ENCODE measurements around the gene TBCD.

The TBCD gene

GRCh38 chr17:82888583-82889495 is 137.0 kb downstream of the TBCD start:
- H3K4me1 Mint-ChIP-seq (ENCODE audit: low read depth): peaks cover 55% of the 10 kb centered on the region
- H3K9me3 Mint-ChIP-seq: no peaks in the 10 kb centered on the region
- no peak overlapping the region for H3K27ac Mint-ChIP-seq
- no peak for DNase-seq (ENCODE audit: low spot score)
- peaks cover 39% of the 10 kb centered on the region for H3K36me3 Mint-ChIP-seq (ENCODE audit: low read depth)
- H3K27me3 Mint-ChIP-seq (ENCODE audit: low read depth): no peaks in the 10 kb centered on the region
- H3K4me3 Mint-ChIP-seq: no peak overlapping the region

DNA sequence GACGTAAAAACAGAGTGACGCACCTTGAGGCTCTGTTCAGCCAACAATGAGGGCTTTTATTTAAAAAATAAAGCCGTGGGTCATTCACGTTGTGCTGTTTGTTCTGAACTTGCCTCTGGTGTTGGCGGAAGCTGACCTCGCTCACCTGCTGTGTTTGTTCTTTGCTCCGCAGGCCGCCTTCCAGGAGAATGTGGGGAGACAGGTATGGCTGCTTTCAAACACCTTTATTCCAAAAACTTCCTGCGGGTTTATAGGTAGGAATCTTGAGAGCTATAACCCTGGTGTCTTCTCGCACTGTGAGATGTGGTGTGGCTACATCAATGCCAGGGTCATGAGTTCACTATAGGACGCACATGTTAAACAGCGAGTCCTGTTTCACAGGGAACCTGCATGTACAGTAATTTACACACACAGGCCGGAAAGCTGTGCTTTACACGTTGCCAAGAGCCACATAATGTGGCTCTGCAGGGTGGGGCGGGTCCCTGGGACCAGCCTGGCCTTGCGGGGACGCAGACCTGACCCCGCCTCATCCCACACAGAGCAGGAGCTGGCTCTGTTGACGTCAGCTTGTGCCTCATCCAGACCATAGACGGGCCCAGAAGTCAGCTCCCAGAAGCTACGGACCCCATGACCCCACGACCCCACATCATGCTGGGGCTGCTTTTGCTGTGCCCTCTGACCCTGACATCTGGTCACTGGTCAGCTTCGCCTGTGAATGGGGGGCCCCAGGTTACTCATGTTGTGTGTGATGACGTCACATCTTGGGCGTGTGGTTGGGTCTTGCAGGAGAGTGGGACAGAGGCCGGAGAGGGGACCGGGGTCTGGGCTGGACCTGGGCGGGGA is 137.9 kb downstream of the TBCD start:
- Mint-ChIP-seq H3K27ac (no peak overlapping the region), H3K27me3 (ENCODE audit: low read depth) (no peaks in the 10 kb centered on the region), H3K9me3 (no peaks in the 10 kb centered on the region), H3K4me3 (no peak overlapping the region), H3K4me1 (ENCODE audit: low read depth) (peaks cover 51% of the 10 kb centered on the region), H3K36me3 (ENCODE audit: low read depth) (peaks cover 42% of the 10 kb centered on the region)
- DNase-seq (ENCODE audit: low spot score): no peak

DNA sequence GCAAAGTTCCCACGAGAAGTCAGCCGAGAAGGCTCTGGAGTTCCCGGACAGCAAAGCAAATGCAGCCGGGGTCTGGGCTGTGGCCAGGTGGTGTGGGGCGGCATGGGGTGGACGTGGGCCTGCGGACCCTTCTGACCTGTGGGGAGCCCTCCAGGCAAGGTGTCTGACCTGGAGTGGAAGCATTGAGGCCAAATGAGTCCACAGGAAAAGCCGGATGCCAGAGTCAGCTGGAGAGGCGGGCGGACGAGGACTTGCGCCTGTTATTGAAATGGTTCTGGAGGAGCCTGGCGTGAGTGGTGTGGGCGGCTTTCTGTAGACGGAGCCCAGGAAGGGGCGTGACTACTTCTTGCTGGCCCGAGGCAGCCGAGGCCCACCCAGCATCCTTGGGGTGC is 138.5 kb downstream of the TBCD start:
- DNase-seq (ENCODE audit: low spot score): no peak
- Mint-ChIP-seq H3K27me3 (ENCODE audit: low read depth) (no peaks in the 10 kb centered on the region), H3K4me3 (no peak overlapping the region), H3K36me3 (ENCODE audit: low read depth) (peaks cover 45% of the 10 kb centered on the region), H3K27ac (peak overlapping the region; percentile 58), H3K9me3 (no peaks in the 10 kb centered on the region), H3K4me1 (ENCODE audit: low read depth) (peaks cover 45% of the 10 kb centered on the region)

DNA sequence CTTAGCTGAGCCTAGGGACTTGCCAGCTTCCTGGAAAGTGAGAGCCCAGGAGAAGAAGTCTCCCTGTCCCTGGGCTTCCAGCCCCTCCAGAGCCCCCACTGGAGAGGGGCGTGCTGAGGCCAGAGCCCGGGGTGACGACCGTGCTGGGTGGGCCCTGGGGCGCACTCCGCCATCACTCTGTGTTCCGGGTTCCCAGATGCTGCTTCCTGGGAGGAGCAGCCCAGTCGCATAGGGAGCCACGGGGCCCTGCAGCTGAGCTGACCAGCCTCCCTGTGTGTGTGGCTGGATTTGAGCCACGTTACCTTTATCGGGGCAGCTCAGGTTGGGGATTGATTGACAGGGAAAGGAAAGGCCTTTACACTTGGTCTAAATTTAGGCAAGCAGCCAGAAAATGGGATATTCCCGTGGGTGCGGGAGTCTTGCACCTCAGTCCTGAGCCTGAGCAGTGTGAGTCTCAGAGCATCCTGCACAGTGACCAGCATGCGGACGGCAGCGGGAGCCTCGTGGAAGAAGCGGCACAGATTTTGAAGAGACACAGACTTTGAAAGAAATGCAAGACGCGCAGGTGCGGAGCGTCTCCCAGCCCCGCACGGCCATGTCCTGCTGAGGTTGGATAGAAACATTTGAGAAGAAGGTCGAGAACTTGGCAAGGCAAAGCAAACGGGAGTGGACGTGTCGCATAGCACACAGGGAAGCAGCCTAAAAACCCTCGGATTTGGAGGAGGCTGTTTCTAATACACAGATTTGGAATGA is 139.2 kb downstream of the TBCD start:
- Mint-ChIP-seq H3K4me3 (peak overlapping the region; percentile 42), H3K36me3 (ENCODE audit: low read depth) (peaks cover 46% of the 10 kb centered on the region), H3K9me3 (no peaks in the 10 kb centered on the region), H3K4me1 (ENCODE audit: low read depth) (peaks cover 40% of the 10 kb centered on the region), H3K27ac (peak overlapping the region; percentile 31), H3K27me3 (ENCODE audit: low read depth) (no peaks in the 10 kb centered on the region)
- DNase-seq (ENCODE audit: low spot score): no peak

DNA sequence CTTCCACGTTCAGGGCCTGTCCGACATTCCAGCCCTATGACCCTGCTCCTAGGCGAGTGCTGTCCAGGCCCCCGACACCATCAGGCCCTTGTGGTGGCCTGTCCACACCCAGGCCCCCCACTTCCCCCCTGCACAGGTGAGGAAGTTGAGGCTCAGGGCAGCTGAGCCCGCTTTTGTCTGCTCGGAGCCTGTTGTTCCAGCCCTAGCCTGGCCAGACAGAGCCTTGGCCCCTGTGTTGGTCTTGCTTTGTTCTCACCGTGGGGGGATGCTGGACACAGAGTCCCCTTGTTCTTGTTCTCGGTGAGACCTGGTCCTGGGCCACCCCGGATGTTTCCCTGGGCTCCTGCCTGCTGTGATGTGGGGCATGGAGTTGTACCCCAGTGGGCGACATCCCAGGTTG is 140.0 kb downstream of the TBCD start:
- DNase-seq (ENCODE audit: low spot score): no peak
- no peaks in the 10 kb centered on the region for H3K9me3 Mint-ChIP-seq
- peaks cover 37% of the 10 kb centered on the region for H3K4me1 Mint-ChIP-seq (ENCODE audit: low read depth)
- H3K4me3 Mint-ChIP-seq: peak overlapping the region; percentile 23
- peaks cover 46% of the 10 kb centered on the region for H3K36me3 Mint-ChIP-seq (ENCODE audit: low read depth)
- H3K27ac Mint-ChIP-seq: no peak overlapping the region
- no peaks in the 10 kb centered on the region for H3K27me3 Mint-ChIP-seq (ENCODE audit: low read depth)

- no peaks in the 10 kb centered on the region for H3K27me3 Mint-ChIP-seq (ENCODE audit: low read depth)
- peaks cover 39% of the 10 kb centered on the region for H3K36me3 Mint-ChIP-seq (ENCODE audit: low read depth)
- H3K4me1 Mint-ChIP-seq (ENCODE audit: low read depth): peaks cover 26% of the 10 kb centered on the region
- DNase-seq (ENCODE audit: low spot score): peak; percentile 47
- no peaks in the 10 kb centered on the region for H3K9me3 Mint-ChIP-seq
- peak overlapping the region; percentile 89 for H3K27ac Mint-ChIP-seq
- H3K4me3 Mint-ChIP-seq: peak overlapping the region; percentile 71
These were observed 141.2 kb downstream of the TBCD start for GRCh38 chr17:82892899-82893565.

- Mint-ChIP-seq H3K27me3 (ENCODE audit: low read depth) (no peaks in the 10 kb centered on the region), H3K27ac (peak overlapping the region; percentile 89), H3K9me3 (no peaks in the 10 kb centered on the region), H3K36me3 (ENCODE audit: low read depth) (peaks cover 43% of the 10 kb centered on the region), H3K4me1 (ENCODE audit: low read depth) (peaks cover 25% of the 10 kb centered on the region), H3K4me3 (peak overlapping the region; percentile 71)
- no peak for DNase-seq (ENCODE audit: low spot score)
These were observed 141.9 kb downstream of the TBCD start for GRCh38 chr17:82893779-82894178.

- Mint-ChIP-seq H3K27ac (peak overlapping the region; percentile 89), H3K4me1 (ENCODE audit: low read depth) (peaks cover 25% of the 10 kb centered on the region), H3K36me3 (ENCODE audit: low read depth) (peaks cover 44% of the 10 kb centered on the region), H3K27me3 (ENCODE audit: low read depth) (no peaks in the 10 kb centered on the region), H3K4me3 (peak overlapping the region; percentile 71), H3K9me3 (no peaks in the 10 kb centered on the region)
- no peak for DNase-seq (ENCODE audit: low spot score)
These were observed 142.5 kb downstream of the TBCD start for GRCh38 chr17:82894389-82894788.

GRCh38 chr17:82895087-82895486 is 143.2 kb downstream of the TBCD start:
- H3K4me1 Mint-ChIP-seq (ENCODE audit: low read depth): peaks cover 26% of the 10 kb centered on the region
- no peak overlapping the region for H3K27ac Mint-ChIP-seq
- no peak for DNase-seq (ENCODE audit: low spot score)
- H3K36me3 Mint-ChIP-seq (ENCODE audit: low read depth): peaks cover 38% of the 10 kb centered on the region
- no peaks in the 10 kb centered on the region for H3K27me3 Mint-ChIP-seq (ENCODE audit: low read depth)
- no peaks in the 10 kb centered on the region for H3K9me3 Mint-ChIP-seq
- H3K4me3 Mint-ChIP-seq: no peak overlapping the region

DNA sequence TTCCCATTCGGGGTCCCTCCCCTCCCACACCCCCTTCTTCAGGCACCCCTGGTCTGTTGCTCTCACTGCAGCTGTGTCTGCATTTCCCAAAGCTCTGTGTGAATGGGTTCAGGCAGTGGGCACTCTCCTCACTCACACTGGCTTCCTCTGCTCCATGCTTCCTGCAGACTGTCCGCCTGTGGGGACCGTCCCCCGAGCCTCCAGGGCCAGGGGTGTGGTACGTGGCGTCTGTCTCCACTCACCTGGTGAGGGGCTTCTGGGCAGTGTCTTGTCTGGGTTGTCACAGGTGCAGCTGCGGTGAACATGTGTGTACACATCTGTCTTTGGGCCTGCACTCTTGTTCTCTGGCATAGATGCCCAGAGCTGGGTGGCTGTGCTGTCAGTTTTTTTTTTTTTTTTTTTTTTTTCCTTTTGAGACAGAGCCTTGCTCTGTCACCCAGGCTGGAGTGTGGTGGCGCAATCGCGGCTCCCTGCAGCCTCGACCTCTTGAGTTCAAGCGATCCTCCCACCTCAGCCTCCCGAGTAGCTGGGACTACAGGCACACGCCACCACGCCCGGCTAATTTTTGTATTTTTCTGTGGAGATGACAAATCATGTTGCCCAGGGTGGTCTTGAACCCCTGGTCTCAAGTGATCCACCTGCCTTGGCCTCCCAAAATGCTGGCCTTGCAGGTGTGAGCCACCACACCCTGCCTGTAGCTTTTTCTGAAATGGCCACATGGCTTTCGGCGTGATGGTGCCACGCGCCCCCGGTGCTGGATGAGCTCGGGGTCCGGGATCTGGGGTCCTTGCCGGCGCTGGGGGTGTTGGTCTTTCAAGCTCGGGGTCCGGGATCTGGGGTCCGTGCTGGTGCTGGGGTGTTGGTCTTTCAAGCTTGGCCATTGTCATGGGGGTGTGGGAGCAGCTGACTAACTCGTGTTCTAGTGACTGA is 144.5 kb downstream of the TBCD start:
- DNase-seq (ENCODE audit: low spot score): no peak
- H3K27me3 Mint-ChIP-seq (ENCODE audit: low read depth): no peaks in the 10 kb centered on the region
- H3K27ac Mint-ChIP-seq: no peak overlapping the region
- peaks cover 42% of the 10 kb centered on the region for H3K36me3 Mint-ChIP-seq (ENCODE audit: low read depth)
- H3K9me3 Mint-ChIP-seq: no peaks in the 10 kb centered on the region
- peaks cover 26% of the 10 kb centered on the region for H3K4me1 Mint-ChIP-seq (ENCODE audit: low read depth)
- H3K4me3 Mint-ChIP-seq: no peak overlapping the region

GRCh38 chr17:82897514-82898249 is 145.8 kb downstream of the TBCD start:
- Mint-ChIP-seq H3K4me3 (no peak overlapping the region), H3K4me1 (ENCODE audit: low read depth) (peaks cover 17% of the 10 kb centered on the region), H3K27ac (no peak overlapping the region), H3K36me3 (ENCODE audit: low read depth) (peaks cover 48% of the 10 kb centered on the region), H3K9me3 (no peaks in the 10 kb centered on the region), H3K27me3 (ENCODE audit: low read depth) (no peaks in the 10 kb centered on the region)
- DNase-seq (ENCODE audit: low spot score): no peak

DNA sequence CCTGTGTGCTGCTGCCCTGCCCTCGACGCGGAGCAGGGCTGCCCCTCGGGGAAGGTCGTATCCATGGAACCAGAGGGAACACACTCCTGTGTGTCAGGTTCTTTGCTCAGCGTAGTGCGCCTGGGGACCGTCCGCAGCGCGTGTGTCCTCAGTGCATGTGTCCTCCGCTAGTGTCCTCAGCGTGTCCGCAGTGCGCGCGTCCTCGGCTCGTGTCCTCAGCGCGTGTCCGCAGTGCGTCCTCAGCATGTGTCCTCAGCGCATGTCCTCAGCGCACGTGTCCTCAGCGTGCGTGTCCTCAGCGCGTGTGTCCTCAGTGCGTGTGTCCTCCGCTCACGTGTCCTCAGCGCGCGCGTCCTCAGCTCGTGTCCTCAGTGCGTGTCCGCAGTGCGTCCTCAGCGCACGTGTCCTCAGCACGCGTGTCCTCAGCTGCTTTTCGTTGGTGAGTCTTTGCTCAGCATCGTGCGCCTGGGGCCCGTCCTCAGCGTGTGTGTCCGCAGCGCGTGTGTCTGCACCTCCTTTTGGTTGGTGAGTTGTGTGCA is 147.2 kb downstream of the TBCD start:
- Mint-ChIP-seq H3K36me3 (ENCODE audit: low read depth) (peaks cover 43% of the 10 kb centered on the region), H3K9me3 (no peaks in the 10 kb centered on the region), H3K4me3 (no peak overlapping the region), H3K27me3 (ENCODE audit: low read depth) (no peaks in the 10 kb centered on the region), H3K4me1 (ENCODE audit: low read depth) (peaks cover 5% of the 10 kb centered on the region), H3K27ac (no peak overlapping the region)
- DNase-seq (ENCODE audit: low spot score): no peak
